SK-N-MC (cell line): ENCODE results near the gene CLCN3.

Source experiments
- DNase-seq: peaks from one replicate; pipeline ENCODE4 v3.0.0-alpha.2; 2011; ENCODE audit warnings: low read depth, low spot score
- H3K27ac ChIP-seq: fragments of 200-600 bp; sonication (generic); 2 replicates; pipeline ENCODE4 v1.5.1; 2016; ENCODE audit warnings: mixed run types
- H3K36me3 ChIP-seq: fragments of 200-600 bp; sonication (generic); 2 replicates; pipeline ENCODE4 v1.6.1; 2017; ENCODE audit warnings: antibody characterized with exemption, low read length, mixed read lengths; ENCODE audit not compliant: insufficient read depth
- H3K4me3 ChIP-seq: fragments of 200-600 bp; sonication (generic); 2 replicates; pipeline ENCODE4 v1.5.1; 2016
- H3K9ac ChIP-seq: fragments of 200-600 bp; sonication (generic); 2 replicates; pipeline ENCODE4 v1.8.0; 2017; ENCODE audit warnings: mixed run types, mixed read lengths; ENCODE audit not compliant: insufficient read length
- H3K9me3 ChIP-seq: fragments of 200-600 bp; sonication (generic); 2 replicates; pipeline ENCODE4 v1.6.1; 2017; ENCODE audit warnings: low read depth, mild to moderate bottlenecking, antibody characterized with exemption, low read length, moderate library complexity, mixed read lengths
- EZH2 ChIP-seq: fragments of 200-600 bp; sonication (generic); IDR thresholded peaks from one replicate; pipeline ENCODE4 v1.6.1; 2017; ENCODE audit warnings: antibody characterized with exemption
- FOXP2 ChIP-seq: optimal IDR thresholded peaks from 2 replicates; pipeline ENCODE3; 2011; ENCODE audit warnings: mild to moderate bottlenecking, moderate library complexity; ENCODE audit not compliant: insufficient read depth; ENCODE audit errors: extremely low read length, control extremely low read depth
- POLR2AphosphoS5 ChIP-seq: IDR thresholded peaks from 2 replicates; pipeline ENCODE4 v1.6.1; 2012; ENCODE audit warnings: mild to moderate bottlenecking, low read depth, low read length, borderline replicate concordance

CLCN3 gene

GRCh38 chr4:169741569-169741968, 121.2 kb downstream of the CLCN3 start:
- Histone ChIP-seq H3K27ac (no peak overlapping the region), H3K9ac (no peak overlapping the region), H3K4me3 (no peak overlapping the region), H3K36me3 (peaks cover 51% of the 10 kb centered on the region), H3K9me3 (no peaks in the 10 kb centered on the region)
- TF ChIP-seq FOXP2, result no peak
- TF ChIP-seq POLR2AphosphoS5, result no peak
- TF ChIP-seq EZH2, result no peak
- no peak for DNase-seq

GRCh38 chr4:169744601-169745000, 124.2 kb downstream of the CLCN3 start:
- Histone ChIP-seq H3K9me3 (no peaks in the 10 kb centered on the region), H3K36me3 (peaks cover 46% of the 10 kb centered on the region), H3K27ac (no peak overlapping the region), H3K9ac (no peak overlapping the region), H3K4me3 (no peak overlapping the region)
- TF ChIP-seq FOXP2 (no peak), POLR2AphosphoS5 (no peak), EZH2 (no peak)
- no peak for DNase-seq

- DNase-seq, result no peak
- Histone ChIP-seq H3K9me3 (no peaks in the 10 kb centered on the region), H3K36me3 (peaks cover 42% of the 10 kb centered on the region), H3K4me3 (no peak overlapping the region), H3K27ac (no peak overlapping the region), H3K9ac (no peak overlapping the region)
- TF ChIP-seq FOXP2, result no peak
- TF ChIP-seq EZH2, result no peak
- no peak for TF ChIP-seq POLR2AphosphoS5
Measured at GRCh38 chr4:169745291-169745690, 124.9 kb downstream of the CLCN3 start.

- Histone ChIP-seq H3K27ac (no peak overlapping the region), H3K9me3 (no peaks in the 10 kb centered on the region), H3K36me3 (peaks cover 17% of the 10 kb centered on the region), H3K4me3 (peak overlapping the region; percentile 84), H3K9ac (peak overlapping the region; percentile 75)
- DNase-seq, result no peak
- TF ChIP-seq FOXP2, result no peak
- TF ChIP-seq EZH2, result no peak
- no peak for TF ChIP-seq POLR2AphosphoS5
Measured at GRCh38 chr4:169756971-169757574, 136.7 kb downstream of the CLCN3 start.

- peak within 1 kb of the TSS; percentile 75 for H3K9ac ChIP-seq
- peaks cover 11% of the 10 kb centered on the region for H3K36me3 ChIP-seq
- peak within 1 kb of the TSS; percentile 84 for H3K4me3 ChIP-seq
- H3K9me3 ChIP-seq, result no peaks in the 10 kb centered on the region
- DNase-seq, result peak; percentile 42
- H3K27ac ChIP-seq, result no peak within 1 kb of the TSS
- TF ChIP-seq POLR2AphosphoS5 (peak; percentile 86), FOXP2 (no peak), EZH2 (no peak)
Measured at GRCh38 chr4:169757575-169758184, 137.3 kb downstream of the CLCN3 start, which contains the start of gene HPF1. Gene HPF1, minus strand, starts transcription at chr4:169757944. Its CDS starts 67 bp downstream, at chr4:169757877.

- Histone ChIP-seq H3K9me3 (no peaks in the 10 kb centered on the region), H3K4me3 (peak overlapping the region; percentile 84), H3K36me3 (peaks cover 3% of the 10 kb centered on the region; the same call in 1 of the 2 replicates), H3K9ac (no peak overlapping the region), H3K27ac (no peak overlapping the region)
- DNase-seq, result no peak
- TF ChIP-seq FOXP2, result no peak
- no peak for TF ChIP-seq POLR2AphosphoS5
- no peak for TF ChIP-seq EZH2
Measured at GRCh38 chr4:169758401-169758962, 138.1 kb downstream of the CLCN3 start.

- H3K36me3 ChIP-seq, result no peaks in the 10 kb centered on the region
Measured at GRCh38 chr4:169761846-169762245, 141.5 kb downstream of the CLCN3 start.

GRCh38 chr4:169765835-169766234, 145.5 kb downstream of the CLCN3 start:
- H3K9ac ChIP-seq, result no peak overlapping the region
- TF ChIP-seq FOXP2, result no peak
- no peak for TF ChIP-seq POLR2AphosphoS5
- TF ChIP-seq EZH2, result no peak
- H3K36me3 ChIP-seq, result no peaks in the 10 kb centered on the region
- no peak overlapping the region for H3K27ac ChIP-seq
- no peak for DNase-seq
- H3K4me3 ChIP-seq, result no peak overlapping the region
- H3K9me3 ChIP-seq, result no peaks in the 10 kb centered on the region

More at GRCh38 chr4:169761846-169762245, 141.5 kb downstream of the CLCN3 start:
- no peak overlapping the region for H3K27ac ChIP-seq
- no peak for DNase-seq
- TF ChIP-seq POLR2AphosphoS5 (no peak), FOXP2 (no peak), EZH2 (no peak)
- no peak overlapping the region for H3K9ac ChIP-seq
- H3K9me3 ChIP-seq, result no peaks in the 10 kb centered on the region
- no peak overlapping the region for H3K4me3 ChIP-seq

- Histone ChIP-seq H3K4me3 (no peak overlapping the region), H3K36me3 (no peaks in the 10 kb centered on the region), H3K27ac (no peak overlapping the region), H3K9ac (no peak overlapping the region), H3K9me3 (no peaks in the 10 kb centered on the region)
- DNase-seq, result no peak
- TF ChIP-seq EZH2 (no peak), FOXP2 (no peak), POLR2AphosphoS5 (no peak)
Measured at GRCh38 chr4:169766741-169767140, 146.4 kb downstream of the CLCN3 start.
